ENCODE measurements around the gene RTN4.

DNA sequence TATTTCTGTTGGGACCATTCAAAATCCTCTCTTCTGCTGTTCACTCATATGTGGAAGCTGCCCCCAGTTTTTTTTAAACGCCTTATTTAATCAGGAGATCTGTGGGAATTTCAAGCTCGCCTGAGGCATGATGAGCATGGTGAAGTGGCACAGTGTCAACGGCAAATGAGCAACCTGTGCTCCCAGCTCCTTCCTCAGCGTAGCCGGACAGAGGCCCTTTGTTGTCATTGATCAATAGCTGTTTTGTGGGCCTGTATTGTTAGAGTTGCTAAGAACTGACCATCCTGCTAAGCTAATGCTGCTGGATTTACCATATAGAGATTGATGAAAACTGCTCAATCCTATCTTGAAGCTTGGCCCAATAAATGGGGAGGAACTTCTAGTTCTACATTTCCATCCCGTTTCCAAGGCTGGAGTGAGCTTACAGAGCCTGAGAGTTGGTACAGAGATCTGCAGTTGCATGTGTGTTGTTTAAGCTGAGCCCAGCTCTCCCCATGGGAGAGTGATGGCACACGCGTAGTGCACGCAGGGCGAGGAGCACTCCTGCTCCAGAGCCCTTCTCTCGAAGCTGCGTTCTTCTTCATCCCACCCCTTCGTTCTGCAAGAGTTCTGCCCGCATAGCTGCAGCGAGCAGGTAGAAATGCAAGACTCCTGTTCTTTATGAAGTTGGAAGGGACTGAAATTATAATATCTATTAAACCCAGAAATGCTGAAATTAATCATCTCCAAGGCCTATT is 108.8 kb downstream of the RTN4 start:
- no peak for TF ChIP-seq GLIS3 (CRISPR knock-in tag; IDR thresholded peaks at IDR 0.05)
- TF ChIP-seq, protein P1, sequence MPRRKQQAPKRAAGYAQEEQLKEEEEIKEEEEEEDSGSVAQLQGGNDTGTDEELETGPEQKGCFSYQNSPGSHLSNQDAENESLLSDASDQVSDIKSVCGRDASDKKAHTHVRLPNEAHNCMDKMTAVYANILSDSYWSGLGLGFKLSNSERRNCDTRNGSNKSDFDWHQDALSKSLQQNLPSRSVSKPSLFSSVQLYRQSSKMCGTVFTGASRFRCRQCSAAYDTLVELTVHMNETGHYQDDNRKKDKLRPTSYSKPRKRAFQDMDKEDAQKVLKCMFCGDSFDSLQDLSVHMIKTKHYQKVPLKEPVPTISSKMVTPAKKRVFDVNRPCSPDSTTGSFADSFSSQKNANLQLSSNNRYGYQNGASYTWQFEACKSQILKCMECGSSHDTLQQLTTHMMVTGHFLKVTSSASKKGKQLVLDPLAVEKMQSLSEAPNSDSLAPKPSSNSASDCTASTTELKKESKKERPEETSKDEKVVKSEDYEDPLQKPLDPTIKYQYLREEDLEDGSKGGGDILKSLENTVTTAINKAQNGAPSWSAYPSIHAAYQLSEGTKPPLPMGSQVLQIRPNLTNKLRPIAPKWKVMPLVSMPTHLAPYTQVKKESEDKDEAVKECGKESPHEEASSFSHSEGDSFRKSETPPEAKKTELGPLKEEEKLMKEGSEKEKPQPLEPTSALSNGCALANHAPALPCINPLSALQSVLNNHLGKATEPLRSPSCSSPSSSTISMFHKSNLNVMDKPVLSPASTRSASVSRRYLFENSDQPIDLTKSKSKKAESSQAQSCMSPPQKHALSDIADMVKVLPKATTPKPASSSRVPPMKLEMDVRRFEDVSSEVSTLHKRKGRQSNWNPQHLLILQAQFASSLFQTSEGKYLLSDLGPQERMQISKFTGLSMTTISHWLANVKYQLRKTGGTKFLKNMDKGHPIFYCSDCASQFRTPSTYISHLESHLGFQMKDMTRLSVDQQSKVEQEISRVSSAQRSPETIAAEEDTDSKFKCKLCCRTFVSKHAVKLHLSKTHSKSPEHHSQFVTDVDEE (CRISPR knock-in tag; IDR thresholded peaks at IDR 0.05), result no peak
- TF ChIP-seq, protein P2, sequence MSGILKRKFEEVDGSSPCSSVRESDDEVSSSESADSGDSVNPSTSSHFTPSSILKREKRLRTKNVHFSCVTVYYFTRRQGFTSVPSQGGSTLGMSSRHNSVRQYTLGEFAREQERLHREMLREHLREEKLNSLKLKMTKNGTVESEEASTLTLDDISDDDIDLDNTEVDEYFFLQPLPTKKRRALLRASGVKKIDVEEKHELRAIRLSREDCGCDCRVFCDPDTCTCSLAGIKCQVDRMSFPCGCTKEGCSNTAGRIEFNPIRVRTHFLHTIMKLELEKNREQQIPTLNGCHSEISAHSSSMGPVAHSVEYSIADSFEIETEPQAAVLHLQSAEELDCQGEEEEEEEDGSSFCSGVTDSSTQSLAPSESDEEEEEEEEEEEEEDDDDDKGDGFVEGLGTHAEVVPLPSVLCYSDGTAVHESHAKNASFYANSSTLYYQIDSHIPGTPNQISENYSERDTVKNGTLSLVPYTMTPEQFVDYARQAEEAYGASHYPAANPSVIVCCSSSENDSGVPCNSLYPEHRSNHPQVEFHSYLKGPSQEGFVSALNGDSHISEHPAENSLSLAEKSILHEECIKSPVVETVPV (CRISPR knock-in tag; IDR thresholded peaks at IDR 0.05), result no peak
- TF ChIP-seq, protein P3, sequence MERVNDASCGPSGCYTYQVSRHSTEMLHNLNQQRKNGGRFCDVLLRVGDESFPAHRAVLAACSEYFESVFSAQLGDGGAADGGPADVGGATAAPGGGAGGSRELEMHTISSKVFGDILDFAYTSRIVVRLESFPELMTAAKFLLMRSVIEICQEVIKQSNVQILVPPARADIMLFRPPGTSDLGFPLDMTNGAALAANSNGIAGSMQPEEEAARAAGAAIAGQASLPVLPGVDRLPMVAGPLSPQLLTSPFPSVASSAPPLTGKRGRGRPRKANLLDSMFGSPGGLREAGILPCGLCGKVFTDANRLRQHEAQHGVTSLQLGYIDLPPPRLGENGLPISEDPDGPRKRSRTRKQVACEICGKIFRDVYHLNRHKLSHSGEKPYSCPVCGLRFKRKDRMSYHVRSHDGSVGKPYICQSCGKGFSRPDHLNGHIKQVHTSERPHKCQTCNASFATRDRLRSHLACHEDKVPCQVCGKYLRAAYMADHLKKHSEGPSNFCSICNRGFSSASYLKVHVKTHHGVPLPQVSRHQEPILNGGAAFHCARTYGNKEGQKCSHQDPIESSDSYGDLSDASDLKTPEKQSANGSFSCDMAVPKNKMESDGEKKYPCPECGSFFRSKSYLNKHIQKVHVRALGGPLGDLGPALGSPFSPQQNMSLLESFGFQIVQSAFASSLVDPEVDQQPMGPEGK (CRISPR knock-in tag; IDR thresholded peaks at IDR 0.05; ENCODE audit: borderline replicate concordance), result no peak
